ENCODE results near the gene GNS. TPM values are rescaled to one million over a fixed set of nuclear protein-coding genes. Genes with fewer than 3 reads are reported as not detected.

GNS gene
- total and polyA plus RNA-seq, 2 of the 13 experiments (the other 11 are each of a cell fraction or from before 2014, with no cell fraction given), result 49.8 to 51.0 TPM

DNA sequence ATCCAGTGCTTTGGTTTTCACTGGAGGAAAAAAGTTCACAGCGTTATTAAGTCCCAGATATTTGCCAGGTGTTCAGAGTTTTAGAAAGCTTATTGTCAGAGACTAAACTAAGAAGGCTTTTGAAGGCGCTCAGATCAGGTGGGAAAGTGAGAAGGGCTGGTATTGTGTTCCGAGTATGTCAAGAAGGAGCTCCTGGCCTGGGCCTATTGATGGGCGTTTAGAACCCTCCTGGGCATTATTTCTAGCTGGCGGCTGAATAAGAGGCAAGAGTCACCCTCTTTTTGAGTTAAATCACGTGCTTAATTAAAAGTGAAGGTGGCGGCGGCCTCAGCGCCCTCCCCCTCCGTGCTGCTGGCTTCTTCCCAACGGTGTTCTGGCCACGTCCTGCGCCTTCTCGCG is 20.9 kb upstream of the GNS start:
- ChIA-PET CTCF (ENCODE audit: low intra/inter-chr PET ratio, low total read pairs) (no interaction called here), POLR2A (interaction anchor here (1.0 to 1.3 kb wide), 2 partner anchors 15 to 16 kb away, joined by 3 read pairs; no protein-coding TSS in a partner anchor)
- Histone ChIP-seq H3K4me1 (ENCODE audit: insufficient read depth, low read length) (peaks cover 28% of the 10 kb centered on the region), H3K9ac (ENCODE audit: insufficient read depth, low read depth, low read length) (no peak overlapping the region), H3K79me2 (ENCODE audit: insufficient read depth, low read length) (no peaks in the 10 kb centered on the region), H3K27ac (ENCODE audit: extremely low read length, insufficient read depth, low read length) (no peak overlapping the region), H3K4me3 (replicated peaks in 1 of 3; ENCODE audit: insufficient read depth in 1 of 3, low read depth in 2 of 3, low read length in 3 of 3) (peak overlapping the region; percentile 10 to 58 (median 46); a peak in 4 of 6 replicates), H3K9me3 (ENCODE audit: low read length) (peaks cover 8% of the 10 kb centered on the region), H3K27me3 (ENCODE audit: control insufficient read depth in 1 of 2, insufficient read depth in 2 of 2, low read length in 2 of 2) (peaks cover 2 to 35% of the 10 kb centered on the region in 2 experiments; a peak in 4 of 5 replicates), H2AFZ (ENCODE audit: low read length) (no peak overlapping the region), H3K36me3 (replicated peaks in 1 of 2; ENCODE audit: control insufficient read depth in 1 of 2, insufficient read depth in 2 of 2, low read length in 2 of 2) (no peaks in the 10 kb centered on the region), H4K20me1 (ENCODE audit: insufficient read depth, low read length) (no peaks in the 10 kb centered on the region), H3K4me2 (ENCODE audit: low read depth, low read length) (peak overlapping the region; percentile 74)
- intact Hi-C loops (cut with micrococcal nuclease; ENCODE audit: unreplicated experiment), result no loop called here
- WGBS (ENCODE audit: low lambda C conversion rate), result 27% methylated on average over 5 of the region's 15 CpGs
- DNase-seq (ENCODE audit: low spot score), result no peak
- no peak for FAIRE-seq
- in situ Hi-C loops (cut with HindIII; ENCODE audit: extremely low pct_ligation_motif_present, low pct_unique_long_range_greater_than_20kb), result no loop called here
- no TSS peak for BruUV-seq (replicated peaks)
- ATAC-seq, result peak; percentile 31
- TF ChIP-seq SIX4 (CRISPR knock-in tag; IDR thresholded peaks at IDR 0.05) (no peak), ZNF83 (CRISPR knock-in tag; IDR thresholded peaks at IDR 0.05; ENCODE audit: borderline replicate concordance) (no peak), ATF7-NPFF (CRISPR knock-in tag; IDR thresholded peaks at IDR 0.05; ENCODE audit: low read depth) (no peak), MTA1 (CRISPR knock-in tag; IDR thresholded peaks at IDR 0.05; ENCODE audit: borderline replicate concordance) (no peak), ZNF333 (CRISPR knock-in tag; IDR thresholded peaks at IDR 0.05; ENCODE audit: borderline replicate concordance) (no peak), ZNF232 (CRISPR knock-in tag; IDR thresholded peaks at IDR 0.05; ENCODE audit: borderline replicate concordance) (no peak), ZBTB10 (CRISPR knock-in tag; IDR thresholded peaks at IDR 0.05; ENCODE audit: borderline replicate concordance) (no peak), NFKBIZ (CRISPR knock-in tag; IDR thresholded peaks at IDR 0.05) (no peak), ZNF546 (CRISPR knock-in tag; conservative IDR thresholded peaks at IDR 0.05) (no peak), ATAD3A (CRISPR knock-in tag; IDR thresholded peaks at IDR 0.05) (no peak), MAFK (conservative IDR thresholded peaks at IDR 0.05 in 1 of 2, IDR thresholded peaks at IDR 0.05 in 1 of 2; ENCODE audit: low read length in 2 of 2) (no peak), PHF21A (CRISPR knock-in tag; IDR thresholded peaks at IDR 0.05) (no peak), XRCC5 (optimal IDR thresholded peaks at IDR 0.05; ENCODE audit: low read length) (peak; percentile 59), ZBTB33 (CRISPR knock-in tag; IDR thresholded peaks at IDR 0.05) (peak; percentile 63; the same call in 1 of the 2 replicates), MNT (IDR thresholded peaks at IDR 0.05) (no peak)
- TF ChIP-seq, protein P1, sequence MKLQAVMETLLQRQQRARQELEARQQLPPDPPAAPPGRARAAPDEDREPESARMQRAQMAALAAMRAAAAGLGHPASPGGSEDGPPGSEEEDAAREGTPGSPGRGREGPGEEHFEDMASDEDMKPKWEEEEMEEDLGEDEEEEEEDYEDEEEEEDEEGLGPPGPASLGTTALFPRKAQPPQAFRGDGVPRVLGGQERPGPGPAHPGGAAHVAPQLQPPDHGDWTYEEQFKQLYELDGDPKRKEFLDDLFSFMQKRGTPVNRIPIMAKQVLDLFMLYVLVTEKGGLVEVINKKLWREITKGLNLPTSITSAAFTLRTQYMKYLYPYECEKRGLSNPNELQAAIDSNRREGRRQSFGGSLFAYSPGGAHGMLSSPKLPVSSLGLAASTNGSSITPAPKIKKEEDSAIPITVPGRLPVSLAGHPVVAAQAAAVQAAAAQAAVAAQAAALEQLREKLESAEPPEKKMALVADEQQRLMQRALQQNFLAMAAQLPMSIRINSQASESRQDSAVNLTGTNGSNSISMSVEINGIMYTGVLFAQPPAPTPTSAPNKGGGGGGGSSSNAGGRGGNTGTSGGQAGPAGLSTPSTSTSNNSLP (IDR thresholded peaks at IDR 0.05; ENCODE audit: low read depth, low read length), result no peak
- TF ChIP-seq, protein P2, sequence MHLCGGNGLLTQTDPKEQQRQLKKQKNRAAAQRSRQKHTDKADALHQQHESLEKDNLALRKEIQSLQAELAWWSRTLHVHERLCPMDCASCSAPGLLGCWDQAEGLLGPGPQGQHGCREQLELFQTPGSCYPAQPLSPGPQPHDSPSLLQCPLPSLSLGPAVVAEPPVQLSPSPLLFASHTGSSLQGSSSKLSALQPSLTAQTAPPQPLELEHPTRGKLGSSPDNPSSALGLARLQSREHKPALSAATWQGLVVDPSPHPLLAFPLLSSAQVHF (CRISPR knock-in tag; IDR thresholded peaks at IDR 0.05), result no peak

Data from HepG2 (cell line).